Cardiac muscle cell (in vitro differentiated cells and primary cell): ENCODE data around the gene GALNT2. TPM values are rescaled to one million over a fixed set of nuclear protein-coding genes. Genes with fewer than 3 reads are reported as not detected.
A peak's percentile ranks its signal among the peaks of the same experiment; 100 is the strongest.

Source experiments
- DNase-seq, 2 donors: peaks; one replicate each; pipeline versions ENCODE4 v3.0.0 to v3.0.0-alpha.2; 2010 to 2017; ENCODE audit warnings: low read depth in 1 of 2, low spot score in 1 of 2
- H3K27ac ChIP-seq: fragments of 200-600 bp; sonication (generic); 2 replicates; pipeline ENCODE4 v1.5.1; 2016
- H3K27me3 ChIP-seq: fragments of 200-600 bp; sonication (generic); 2 replicates; pipeline ENCODE4 v1.6.0; 2016; ENCODE audit warnings: control low read depth
- H3K36me3 ChIP-seq: fragments of 200-600 bp; sonication (generic); 2 replicates; pipeline ENCODE4 v1.5.1; 2016; ENCODE audit warnings: control low read depth
- H3K4me1 ChIP-seq: fragments of 200-600 bp; sonication (generic); 2 replicates; pipeline ENCODE4 v1.8.1; 2017; ENCODE audit warnings: low read depth, mild to moderate bottlenecking, mixed run types
- H3K4me3 ChIP-seq: fragments of 200-600 bp; sonication (generic); 2 replicates; pipeline ENCODE4 v1.5.1; 2016; ENCODE audit warnings: mild to moderate bottlenecking
- H3K9me3 ChIP-seq: fragments of 200-600 bp; sonication (generic); 2 replicates; pipeline ENCODE4 v1.5.1; 2017; ENCODE audit warnings: low read depth, mild to moderate bottlenecking, control low read depth
- CTCF ChIP-seq: IDR thresholded peaks from 2 replicates; pipeline ENCODE4 v1.5.1; 2012; ENCODE audit warnings: low read depth, mild to moderate bottlenecking, low read length
- polyA plus RNA-seq: library from polyadenylated mRNA; unstranded; fragments of >200 nt; fragmentation: Nextera tagmentation; extraction: Ambion mirVana; gene quantifications from 2 replicates; pipeline ENCODE4 v1.2.1, GENCODE V29; 2016
- total RNA-seq: library from RNA; depleted of rRNA; stranded (reverse); fragments of >200 nt; gene quantifications from 2 replicates; pipeline ENCODE4 v1.2.3, GENCODE V29; 2016

Gene GALNT2
- total and polyA plus RNA-seq, 2 experiments from 2014 or later, result 71.4 to 92.1 TPM

GRCh38 chr1:230200276-230200675 is 133.2 kb downstream of the GALNT2 start:
- Histone ChIP-seq H3K4me3 (no peak overlapping the region), H3K36me3 (peaks cover 5% of the 10 kb centered on the region), H3K27me3 (no peaks in the 10 kb centered on the region), H3K9me3 (no peaks in the 10 kb centered on the region), H3K4me1 (peaks cover 10% of the 10 kb centered on the region), H3K27ac (no peak overlapping the region)
- no peak for TF ChIP-seq CTCF
- DNase-seq, result no peak

- Histone ChIP-seq H3K9me3 (no peaks in the 10 kb centered on the region), H3K36me3 (peaks cover 5% of the 10 kb centered on the region), H3K4me3 (no peak overlapping the region), H3K27me3 (no peaks in the 10 kb centered on the region), H3K27ac (no peak overlapping the region), H3K4me1 (peaks cover 22% of the 10 kb centered on the region)
- no peak for TF ChIP-seq CTCF
- DNase-seq, result no peak
Measured at GRCh38 chr1:230201445-230201844, 134.4 kb downstream of the GALNT2 start.

- H3K27me3 ChIP-seq, result no peaks in the 10 kb centered on the region
- peak in 1 of 2 donors; percentile 51 for DNase-seq
- H3K4me1 ChIP-seq, result peaks cover 39% of the 10 kb centered on the region
- no peak for TF ChIP-seq CTCF
- no peak overlapping the region for H3K4me3 ChIP-seq
- H3K36me3 ChIP-seq, result peaks cover 5% of the 10 kb centered on the region
- no peak overlapping the region for H3K27ac ChIP-seq
- no peaks in the 10 kb centered on the region for H3K9me3 ChIP-seq
Measured at GRCh38 chr1:230204842-230205241, 137.8 kb downstream of the GALNT2 start.

GRCh38 chr1:230205719-230206198 is 138.7 kb downstream of the GALNT2 start:
- Histone ChIP-seq H3K9me3 (no peaks in the 10 kb centered on the region), H3K36me3 (peaks cover 5% of the 10 kb centered on the region), H3K4me1 (peaks cover 45% of the 10 kb centered on the region), H3K27ac (peak overlapping the region; percentile 42), H3K4me3 (no peak overlapping the region), H3K27me3 (no peaks in the 10 kb centered on the region)
- no peak for TF ChIP-seq CTCF
- peak; percentile 48 to 57 for DNase-seq

GRCh38 chr1:230206207-230206606 is 139.2 kb downstream of the GALNT2 start:
- no peak for DNase-seq
- H3K36me3 ChIP-seq, result peaks cover 5% of the 10 kb centered on the region
- TF ChIP-seq CTCF, result no peak
- no peaks in the 10 kb centered on the region for H3K9me3 ChIP-seq
- peak overlapping the region; percentile 42 for H3K27ac ChIP-seq
- no peaks in the 10 kb centered on the region for H3K27me3 ChIP-seq
- H3K4me1 ChIP-seq, result peaks cover 49% of the 10 kb centered on the region
- no peak overlapping the region for H3K4me3 ChIP-seq

- peaks cover 5% of the 10 kb centered on the region for H3K36me3 ChIP-seq
- peaks cover 49% of the 10 kb centered on the region for H3K4me1 ChIP-seq
- no peak overlapping the region for H3K27ac ChIP-seq
- no peaks in the 10 kb centered on the region for H3K27me3 ChIP-seq
- H3K4me3 ChIP-seq, result no peak overlapping the region
- H3K9me3 ChIP-seq, result no peaks in the 10 kb centered on the region
- no peak for DNase-seq
- TF ChIP-seq CTCF, result no peak
Measured at GRCh38 chr1:230206976-230207375, 139.9 kb downstream of the GALNT2 start.
